H9 (cell line): ENCODE data around the gene ILDR1. TPM values are rescaled to one million over a fixed set of nuclear protein-coding genes. Genes with fewer than 3 reads are reported as not detected.

Experiments used
- DNase-seq: peaks from one replicate; pipeline ENCODE4 v3.0.0-alpha.2; 2017
- H2AFZ ChIP-seq: one replicate; pipeline ENCODE4 v1.6.1; 2013; ENCODE audit warnings: mild to moderate bottlenecking, low read length, control low read depth, moderate library complexity
- H2AK5ac ChIP-seq: 2 replicates; pipeline ENCODE4 v1.6.1; 2013; ENCODE audit warnings: low read length, control low read depth, mixed read lengths; ENCODE audit not compliant: insufficient read length
- H2BK120ac ChIP-seq: one replicate; pipeline ENCODE4 v1.6.1; 2013; ENCODE audit warnings: low read depth, mild to moderate bottlenecking, low read length, control low read depth, inconsistent platforms; ENCODE audit not compliant: poor library complexity, severe bottlenecking
- H2BK12ac ChIP-seq: 2 replicates; pipeline ENCODE4 v1.6.1; 2013; ENCODE audit warnings: low read length, control low read depth, mixed read lengths, low read depth; ENCODE audit not compliant: insufficient read length
- H2BK15ac ChIP-seq: 2 replicates; pipeline ENCODE4 v1.6.1; 2013; ENCODE audit warnings: low read depth, low read length, control low read depth
- H2BK20ac ChIP-seq: one replicate; pipeline ENCODE4 v1.6.1; 2013; ENCODE audit warnings: low read depth, mild to moderate bottlenecking, low read length, control low read depth, inconsistent platforms; ENCODE audit not compliant: poor library complexity, severe bottlenecking
- H2BK5ac ChIP-seq: 2 replicates; pipeline ENCODE4 v1.6.1; 2013; ENCODE audit warnings: low read length, control low read depth, mixed read lengths; ENCODE audit not compliant: insufficient read length
- H3K14ac ChIP-seq: 2 replicates; pipeline ENCODE4 v1.6.1; 2013; ENCODE audit warnings: low read length, control low read depth; ENCODE audit not compliant: insufficient read depth
- H3K18ac ChIP-seq: 2 replicates; pipeline ENCODE4 v1.6.1; 2013; ENCODE audit warnings: low read depth, mild to moderate bottlenecking, mixed read lengths, low read length, control low read depth; ENCODE audit not compliant: insufficient read length
- H3K23ac ChIP-seq: 2 replicates; pipeline ENCODE4 v1.6.1; 2013; ENCODE audit warnings: low read length, control low read depth, mixed read lengths, low read depth; ENCODE audit not compliant: insufficient read length
- H3K23me2 ChIP-seq: 2 replicates; pipeline ENCODE4 v1.6.1; 2013; ENCODE audit warnings: low read depth, mild to moderate bottlenecking, mixed read lengths, low read length, control low read depth; ENCODE audit not compliant: insufficient read length, poor library complexity, severe bottlenecking
- H3K27ac ChIP-seq: 2 replicates; pipeline ENCODE4 v1.5.1; 2013; ENCODE audit warnings: low read length, control low read depth, mixed read lengths, low read depth; ENCODE audit not compliant: insufficient read length
- H3K27me3 ChIP-seq: 2 replicates; pipeline ENCODE4 v1.6.1; 2013; ENCODE audit warnings: low read length, control low read depth, inconsistent platforms; ENCODE audit not compliant: insufficient read depth
- H3K4ac ChIP-seq: 2 replicates; pipeline ENCODE4 v1.6.1; 2013; ENCODE audit warnings: low read depth, mild to moderate bottlenecking, control low read depth, inconsistent platforms, low read length, moderate library complexity
- H3K4me1 ChIP-seq: 2 replicates; pipeline ENCODE4 v1.6.1; 2013; ENCODE audit warnings: low read length, control low read depth, inconsistent platforms; ENCODE audit not compliant: insufficient read depth
- H3K4me2 ChIP-seq: 2 replicates; pipeline ENCODE4 v1.6.1; 2013; ENCODE audit warnings: low read length, control low read depth, mixed read lengths; ENCODE audit not compliant: insufficient read length, insufficient read depth
- H3K56ac ChIP-seq: 2 replicates; pipeline ENCODE4 v1.6.1; 2013; ENCODE audit warnings: low read depth, mild to moderate bottlenecking, mixed read lengths, low read length, control low read depth; ENCODE audit not compliant: insufficient read length
- H3K79me1 ChIP-seq: 2 replicates; pipeline ENCODE4 v1.6.1; 2013; ENCODE audit warnings: low read depth, mild to moderate bottlenecking, moderate library complexity, low read length, control low read depth, inconsistent platforms; ENCODE audit not compliant: insufficient read depth, poor library complexity, severe bottlenecking
- H3K79me2 ChIP-seq: 2 replicates; pipeline ENCODE4 v1.6.1; 2013; ENCODE audit warnings: low read length, control low read depth, inconsistent platforms; ENCODE audit not compliant: insufficient read depth
- H3K9ac ChIP-seq: 2 replicates; pipeline ENCODE4 v1.6.1; 2013; ENCODE audit warnings: low read length, control low read depth, mixed read lengths; ENCODE audit not compliant: insufficient read length; ENCODE audit errors: extremely low read depth
- H3K9me3 ChIP-seq: one replicate; pipeline ENCODE4 v1.6.1; 2013; ENCODE audit warnings: low read depth, low read length, inconsistent platforms; ENCODE audit not compliant: control insufficient read depth
- H3T11ph ChIP-seq: one replicate; pipeline ENCODE4 v1.6.1; 2013; ENCODE audit warnings: mild to moderate bottlenecking, low read length, control low read depth, inconsistent platforms
- H4K20me1 ChIP-seq: one replicate; pipeline ENCODE4 v1.6.1; 2013; ENCODE audit not compliant: control insufficient read depth, insufficient read length, insufficient read depth
- H4K5ac ChIP-seq: 2 replicates; pipeline ENCODE4 v1.6.1; 2013; ENCODE audit warnings: low read depth, mild to moderate bottlenecking, mixed read lengths, low read length, control low read depth; ENCODE audit not compliant: insufficient read length
- H4K8ac ChIP-seq: replicated peaks from 2 replicates; pipeline ENCODE4 v1.6.1; 2013; ENCODE audit warnings: low read length, control low read depth, mixed read lengths, low read depth; ENCODE audit not compliant: insufficient read length
- H4K91ac ChIP-seq: 2 replicates; pipeline ENCODE4 v1.6.1; 2013; ENCODE audit warnings: low read depth, mild to moderate bottlenecking, moderate library complexity, mixed read lengths, low read length, control low read depth; ENCODE audit not compliant: insufficient read length
- H3K27ac Mint-ChIP-seq, 3 experiments: 2 replicates in 2 of 3; 3 replicates in 1 of 3; pipeline ENCODE4 v1.8.0; 2020 to 2021; ENCODE audit warnings: mixed read lengths in 3 of 3, mild to moderate bottlenecking in 1 of 3, moderate library complexity in 1 of 3
- H3K27me3 Mint-ChIP-seq: 2 replicates; pipeline ENCODE4 v1.8.0; 2021; ENCODE audit warnings: low read depth, mild to moderate bottlenecking, moderate library complexity, mixed read lengths
- H3K36me3 Mint-ChIP-seq, 3 experiments: 2 replicates in 2 of 3; 3 replicates in 1 of 3; pipeline ENCODE4 v1.8.0; 2020 to 2021; ENCODE audit warnings: low read depth in 3 of 3, mixed read lengths in 3 of 3; ENCODE audit not compliant: insufficient read depth in 1 of 3
- H3K4me1 Mint-ChIP-seq, 2 experiments: 2 replicates each; pipeline ENCODE4 v1.8.0; 2020; ENCODE audit warnings: mixed read lengths in 2 of 2
- H3K4me3 Mint-ChIP-seq, 2 experiments: 2 replicates in 1 of 2; 3 replicates in 1 of 2; pipeline ENCODE4 v1.8.0; 2020 to 2021; ENCODE audit warnings: mild to moderate bottlenecking in 2 of 2, mixed read lengths in 2 of 2, moderate library complexity in 1 of 2
- H3K9me3 Mint-ChIP-seq, 2 experiments: 2 replicates in 1 of 2; 3 replicates in 1 of 2; pipeline ENCODE4 v1.8.0; 2020; ENCODE audit warnings: mild to moderate bottlenecking in 2 of 2, mixed read lengths in 2 of 2, moderate library complexity in 1 of 2
- WGBS: extraction: QIAGEN DNeasy Blood & Tissue Kit; methylation state at CpG from one replicate; pipeline ENCODE4 v1.1.7; 2013; ENCODE audit warnings: missing lambda C conversion rate, low lambda C conversion rate, mixed read lengths; ENCODE audit not compliant: insufficient read length; ENCODE audit errors: extremely low coverage; 5-methylcytosine and 5-hydroxymethylcytosine counted together
- total RNA-seq: library from RNA; stranded (reverse); gene quantifications from 2 replicates; pipeline ENCODE4 v1.2.1, GENCODE V29; 2021
- TF ChIP-seq, protein P1 (sequence below): fragments of 200-600 bp; sonication (generic); conservative IDR thresholded peaks from 3 replicates; pipeline ENCODE4 v1.8.0; 2021; ENCODE audit warnings: antibody characterized with exemption, mild to moderate bottlenecking

The ILDR1 gene
- total RNA-seq, 1 experiment from 2014 or later, result 0.68 TPM

DNA sequence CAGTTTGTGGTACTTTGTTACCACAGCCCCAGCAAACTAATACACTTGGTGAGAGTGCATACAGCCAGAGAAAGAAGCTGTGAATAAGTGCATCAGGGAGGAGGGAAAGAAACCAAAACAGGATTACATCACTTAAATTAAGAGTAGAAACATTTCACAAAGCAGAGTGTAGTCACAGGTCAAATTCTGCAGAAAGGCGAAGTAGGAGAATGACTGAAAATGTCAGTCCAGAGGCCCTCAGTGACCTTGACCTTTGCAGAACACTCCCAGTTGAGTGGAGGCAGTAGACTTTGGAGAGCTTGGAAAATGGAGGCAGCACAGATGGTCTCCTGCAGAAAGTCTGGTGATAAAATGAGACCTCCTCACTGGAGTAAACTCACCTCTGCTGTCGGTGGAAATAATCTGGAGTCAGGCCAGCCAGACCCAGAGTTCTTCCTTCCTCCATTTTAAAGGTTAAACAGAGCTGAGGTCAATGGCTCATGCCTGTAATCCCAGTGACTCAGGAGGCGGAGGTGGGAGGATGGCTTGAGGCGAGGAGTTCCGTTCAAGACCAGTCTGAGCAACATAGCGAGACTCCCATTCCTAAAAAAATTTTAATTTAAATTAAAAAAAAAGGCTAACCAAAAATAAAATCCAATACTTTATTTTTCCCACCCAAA lies 38.1 kb upstream of the ILDR1 start:
- H3K23me2 ChIP-seq, result no peaks in the 10 kb centered on the region
- no peaks in the 10 kb centered on the region for H3K9me3 Mint-ChIP-seq
- H3K27me3 ChIP-seq, result no peaks in the 10 kb centered on the region
- H4K5ac ChIP-seq, result no peak overlapping the region
- no peak overlapping the region for H2BK120ac ChIP-seq
- no peak overlapping the region for H3K27ac ChIP-seq
- H3K4me1 ChIP-seq, result no peaks in the 10 kb centered on the region; the same call in 1 of the 2 replicates
- H3K4me2 ChIP-seq, result no peak overlapping the region
- no peaks in the 10 kb centered on the region for H4K20me1 ChIP-seq
- TF ChIP-seq, protein P1, sequence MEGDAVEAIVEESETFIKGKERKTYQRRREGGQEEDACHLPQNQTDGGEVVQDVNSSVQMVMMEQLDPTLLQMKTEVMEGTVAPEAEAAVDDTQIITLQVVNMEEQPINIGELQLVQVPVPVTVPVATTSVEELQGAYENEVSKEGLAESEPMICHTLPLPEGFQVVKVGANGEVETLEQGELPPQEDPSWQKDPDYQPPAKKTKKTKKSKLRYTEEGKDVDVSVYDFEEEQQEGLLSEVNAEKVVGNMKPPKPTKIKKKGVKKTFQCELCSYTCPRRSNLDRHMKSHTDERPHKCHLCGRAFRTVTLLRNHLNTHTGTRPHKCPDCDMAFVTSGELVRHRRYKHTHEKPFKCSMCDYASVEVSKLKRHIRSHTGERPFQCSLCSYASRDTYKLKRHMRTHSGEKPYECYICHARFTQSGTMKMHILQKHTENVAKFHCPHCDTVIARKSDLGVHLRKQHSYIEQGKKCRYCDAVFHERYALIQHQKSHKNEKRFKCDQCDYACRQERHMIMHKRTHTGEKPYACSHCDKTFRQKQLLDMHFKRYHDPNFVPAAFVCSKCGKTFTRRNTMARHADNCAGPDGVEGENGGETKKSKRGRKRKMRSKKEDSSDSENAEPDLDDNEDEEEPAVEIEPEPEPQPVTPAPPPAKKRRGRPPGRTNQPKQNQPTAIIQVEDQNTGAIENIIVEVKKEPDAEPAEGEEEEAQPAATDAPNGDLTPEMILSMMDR, result no peak
- H3T11ph ChIP-seq, result no peak overlapping the region
- H3K14ac ChIP-seq, result no peak overlapping the region; the same call in 1 of the 2 replicates
- H3K18ac ChIP-seq, result no peak overlapping the region
- H3K4ac ChIP-seq, result no peak overlapping the region
- H3K4me1 Mint-ChIP-seq, result peaks cover 2 to 3% of the 10 kb centered on the region in 2 experiments
- no peak overlapping the region for H3K9ac ChIP-seq
- no peaks in the 10 kb centered on the region for H3K9me3 ChIP-seq
- no peak overlapping the region for H4K8ac ChIP-seq
- H3K36me3 Mint-ChIP-seq, result no peaks in the 10 kb centered on the region
- DNase-seq, result no peak
- H2BK12ac ChIP-seq, result no peak overlapping the region
- H2AFZ ChIP-seq, result no peak overlapping the region
- H4K91ac ChIP-seq, result no peak overlapping the region
- no peak overlapping the region for H3K4me3 Mint-ChIP-seq
- no peak overlapping the region for H2BK15ac ChIP-seq
- no peak overlapping the region for H2BK20ac ChIP-seq
- H3K79me2 ChIP-seq, result no peaks in the 10 kb centered on the region
- H2BK5ac ChIP-seq, result no peak overlapping the region
- no CpG with 5 or more reads among the region's 6 CpGs for WGBS
- no peak overlapping the region for H2AK5ac ChIP-seq
- H3K79me1 ChIP-seq, result no peaks in the 10 kb centered on the region
- H3K27ac Mint-ChIP-seq, result no peak overlapping the region
- H3K56ac ChIP-seq, result no peak overlapping the region
- peaks cover 5% of the 10 kb centered on the region; the same call in 1 of the 2 replicates for H3K27me3 Mint-ChIP-seq
- H3K23ac ChIP-seq, result no peak overlapping the region
